A673 (cell line): ENCODE results near the gene GPR17. TPM values are rescaled to one million over a fixed set of nuclear protein-coding genes. Genes with fewer than 3 reads are reported as not detected.

Source experiments
- BruUV-seq: library from RNA; stranded (reverse); fragments of 400-500 nt; replicated peaks from 2 replicates; lab custom pipeline; 2021; lab: Mats Ljungman, UMichigan
- CTCF ChIA-PET: fragments of 300-600 bp; sonication (Branson Sonifier 250); formaldehyde crosslinking; loops from one replicate; lab custom pipeline; 2022; ENCODE audit warnings: antibody characterized with exemption; lab: Charles Lee
- POLR2A ChIA-PET: fragments of 300-600 bp; sonication (Branson Sonifier 250); formaldehyde crosslinking; loops from one replicate; lab custom pipeline; 2022; ENCODE audit warnings: antibody characterized with exemption; ENCODE audit not compliant: low non-redundant PET; lab: Charles Lee
- DNase-seq: peaks from one replicate; pipeline ENCODE4 v3.0.0-alpha.2; 2015; ENCODE audit warnings: low spot score
- H3K27ac ChIP-seq: fragments of 200-600 bp; sonication (generic); 2 replicates; pipeline ENCODE4 v1.5.1; 2016; ENCODE audit warnings: mixed run types, low read depth, mild to moderate bottlenecking, mixed read lengths, antibody characterized with exemption, low read length; ENCODE audit not compliant: poor library complexity, severe bottlenecking
- H3K27me3 ChIP-seq: fragments of 200-600 bp; sonication (generic); replicated peaks from 2 replicates; pipeline ENCODE4 v1.6.1; 2017; ENCODE audit warnings: mixed run types, low read depth, mild to moderate bottlenecking, mixed read lengths, antibody characterized with exemption, low read length; ENCODE audit not compliant: insufficient read depth, poor library complexity
- H3K36me3 ChIP-seq: fragments of 200-600 bp; sonication (generic); 2 replicates; pipeline ENCODE4 v1.6.1; 2016; ENCODE audit warnings: mixed run types, mild to moderate bottlenecking, mixed read lengths, antibody characterized with exemption, low read length; ENCODE audit not compliant: insufficient read depth, poor library complexity, severe bottlenecking
- H3K4me1 ChIP-seq: fragments of 200-600 bp; sonication (generic); 2 replicates; pipeline ENCODE4 v1.6.1; 2017; ENCODE audit warnings: mixed run types, mild to moderate bottlenecking, mixed read lengths, antibody characterized with exemption, low read length; ENCODE audit not compliant: insufficient read depth, poor library complexity, severe bottlenecking
- H3K4me3 ChIP-seq: fragments of 200-600 bp; sonication (generic); 2 replicates; pipeline ENCODE4 v1.5.1; 2016; ENCODE audit warnings: low read depth, mixed run types, mild to moderate bottlenecking, mixed read lengths, low read length; ENCODE audit not compliant: poor library complexity, severe bottlenecking
- H3K9me3 ChIP-seq: fragments of 200-600 bp; sonication (generic); 2 replicates; pipeline ENCODE4 v1.6.1; 2016; ENCODE audit warnings: mixed run types, low read depth, mild to moderate bottlenecking, mixed read lengths, antibody characterized with exemption, low read length; ENCODE audit not compliant: poor library complexity, severe bottlenecking
- CTCF ChIP-seq: fragments of 300-800, 200-600 bp; sonication (generic); conservative IDR thresholded peaks from 2 replicates; pipeline ENCODE4 v1.5.1; 2017; ENCODE audit warnings: low read depth, mild to moderate bottlenecking, antibody characterized with exemption, low read length, moderate library complexity, mixed read lengths
- EZH2 ChIP-seq: fragments of 200-600 bp; sonication (generic); IDR thresholded peaks from 2 replicates; pipeline ENCODE4 v1.6.1; 2017; ENCODE audit warnings: borderline replicate concordance, low read depth, mild to moderate bottlenecking, mixed read lengths, antibody characterized with exemption, low read length; ENCODE audit not compliant: poor library complexity, severe bottlenecking
- intact Hi-C: fragments of 100-400 bp; cut with micrococcal nuclease; formaldehyde crosslinking; loops from one replicate; pipeline ENCODE4 v1.10.0; 2022; ENCODE audit not compliant: unreplicated experiment
- total RNA-seq: library from RNA; stranded (reverse); gene quantifications from 2 replicates; pipeline ENCODE4 v1.2.3, GENCODE V29; 2021

The GPR17 gene
- total RNA-seq, 1 experiment from 2014 or later: 0.45 TPM

- Histone ChIP-seq H3K4me3 (no peak overlapping the region), H3K27me3 (no peaks in the 10 kb centered on the region), H3K9me3 (peaks cover 2% of the 10 kb centered on the region), H3K36me3 (no peaks in the 10 kb centered on the region), H3K4me1 (no peaks in the 10 kb centered on the region), H3K27ac (no peak overlapping the region)
- no peak for DNase-seq
- intact Hi-C loops: no loop called here
- no TSS peak for BruUV-seq
- ChIA-PET POLR2A (no interaction called here), CTCF (no interaction called here)
- TF ChIP-seq CTCF: no peak
- TF ChIP-seq EZH2: no peak
These were observed 48.6 kb upstream of the GPR17 start for GRCh38 chr2:127597046-127597983.

GRCh38 chr2:127597984-127598380, 48.0 kb upstream of the GPR17 start:
- no peak overlapping the region for H3K27ac ChIP-seq
- no peak for TF ChIP-seq CTCF
- TF ChIP-seq EZH2: no peak
- CTCF ChIA-PET: no interaction called here
- H3K36me3 ChIP-seq: no peaks in the 10 kb centered on the region
- no peaks in the 10 kb centered on the region for H3K27me3 ChIP-seq
- BruUV-seq: no TSS peak
- POLR2A ChIA-PET: no interaction called here
- peaks cover 3% of the 10 kb centered on the region for H3K9me3 ChIP-seq
- no peaks in the 10 kb centered on the region for H3K4me1 ChIP-seq
- DNase-seq: no peak
- no peak overlapping the region for H3K4me3 ChIP-seq
- intact Hi-C loops: no loop called here

GRCh38 chr2:127598711-127599110, 47.2 kb upstream of the GPR17 start:
- Histone ChIP-seq H3K36me3 (no peaks in the 10 kb centered on the region), H3K4me1 (no peaks in the 10 kb centered on the region), H3K27ac (no peak overlapping the region), H3K27me3 (no peaks in the 10 kb centered on the region), H3K9me3 (peaks cover 3% of the 10 kb centered on the region), H3K4me3 (no peak overlapping the region)
- CTCF ChIA-PET: no interaction called here
- DNase-seq: no peak
- no peak for TF ChIP-seq EZH2
- intact Hi-C loops: no loop called here
- BruUV-seq: no TSS peak
- POLR2A ChIA-PET: interaction anchor here (0.7 kb wide), 1 partner anchor 44 kb away, joined by 3 read pairs; no protein-coding TSS in a partner anchor
